ENCODE data around the gene ABCC8.

- TF ChIP-seq CTCF (tag by site-specific recombination; IDR thresholded peaks at IDR 0.05) (no peak), ATF2 (tag by site-specific recombination; IDR thresholded peaks at IDR 0.05; ENCODE audit: low read depth) (no peak), YY1 (tag by site-specific recombination; IDR thresholded peaks at IDR 0.05) (no peak), BCL6B (tag by site-specific recombination; IDR thresholded peaks at IDR 0.05) (no peak), ZBTB8A (tag by site-specific recombination; IDR thresholded peaks at IDR 0.05) (no peak)
These were observed 31.7 kb upstream of the ABCC8 start for GRCh38 chr11:17508306-17508705.
